OCI-LY1 (cell line): ENCODE data around the gene BMPER.

Experiments used
- EZH2 ChIP-seq: fragments of 200-600 bp; sonication (generic), shearing (Covaris generic); IDR thresholded peaks from 2 replicates; pipeline ENCODE4 v1.8.0; 2017; ENCODE audit warnings: borderline replicate concordance, mixed run types, mild to moderate bottlenecking, antibody characterized with exemption, low read length, moderate library complexity, mixed read lengths
- TF ChIP-seq, protein P1 (sequence below): fragments of 200-600 bp; sonication (generic), shearing (Covaris generic); IDR thresholded peaks from 2 replicates; pipeline ENCODE4 v1.5.1; 2017; ENCODE audit warnings: mild to moderate bottlenecking, antibody characterized with exemption, low read length, moderate library complexity, mixed read lengths

DNA sequence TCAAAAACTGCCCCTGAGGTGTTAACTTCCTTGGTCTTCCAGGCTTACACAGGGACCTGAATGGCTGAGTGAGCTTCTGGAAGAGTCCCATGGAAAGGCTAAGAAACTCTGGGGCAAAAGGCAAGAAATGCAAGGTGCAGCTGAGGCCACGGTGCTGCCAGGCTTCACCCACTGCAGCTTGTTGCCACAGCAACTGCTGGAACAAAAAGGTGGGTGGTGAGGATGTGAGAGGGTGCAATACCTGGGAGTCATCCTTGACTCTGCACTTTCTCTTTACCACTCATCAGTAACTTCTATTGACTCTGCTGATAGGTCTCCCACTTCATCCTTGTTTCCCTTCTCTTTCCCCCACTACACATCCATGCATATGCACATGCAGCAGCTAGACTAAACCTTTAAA is 258.6 kb downstream of the BMPER start:
- TF ChIP-seq EZH2: no peak
- TF ChIP-seq, protein P1, sequence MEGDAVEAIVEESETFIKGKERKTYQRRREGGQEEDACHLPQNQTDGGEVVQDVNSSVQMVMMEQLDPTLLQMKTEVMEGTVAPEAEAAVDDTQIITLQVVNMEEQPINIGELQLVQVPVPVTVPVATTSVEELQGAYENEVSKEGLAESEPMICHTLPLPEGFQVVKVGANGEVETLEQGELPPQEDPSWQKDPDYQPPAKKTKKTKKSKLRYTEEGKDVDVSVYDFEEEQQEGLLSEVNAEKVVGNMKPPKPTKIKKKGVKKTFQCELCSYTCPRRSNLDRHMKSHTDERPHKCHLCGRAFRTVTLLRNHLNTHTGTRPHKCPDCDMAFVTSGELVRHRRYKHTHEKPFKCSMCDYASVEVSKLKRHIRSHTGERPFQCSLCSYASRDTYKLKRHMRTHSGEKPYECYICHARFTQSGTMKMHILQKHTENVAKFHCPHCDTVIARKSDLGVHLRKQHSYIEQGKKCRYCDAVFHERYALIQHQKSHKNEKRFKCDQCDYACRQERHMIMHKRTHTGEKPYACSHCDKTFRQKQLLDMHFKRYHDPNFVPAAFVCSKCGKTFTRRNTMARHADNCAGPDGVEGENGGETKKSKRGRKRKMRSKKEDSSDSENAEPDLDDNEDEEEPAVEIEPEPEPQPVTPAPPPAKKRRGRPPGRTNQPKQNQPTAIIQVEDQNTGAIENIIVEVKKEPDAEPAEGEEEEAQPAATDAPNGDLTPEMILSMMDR: no peak
